HepG2 (cell line): ENCODE data around the gene GPS2. TPM values are rescaled to one million over a fixed set of nuclear protein-coding genes. Genes with fewer than 3 reads are reported as not detected.

Experiments
- CTCF ChIP-seq: sonication (generic); formaldehyde crosslinking; IDR thresholded peaks from 2 replicates; pipeline ENCODE4 v1.5.0; 2020; ENCODE audit warnings: mild to moderate bottlenecking, missing genetic modification reagents, moderate library complexity
- DBP ChIP-seq: sonication (generic); formaldehyde crosslinking; IDR thresholded peaks from 2 replicates; pipeline ENCODE4 v1.4.0; 2020; ENCODE audit warnings: missing genetic modification reagents; ENCODE audit errors: not compliant biosample characterization
- FIP1L1 ChIP-seq: fragments of 200-400 bp; formaldehyde crosslinking; IDR thresholded peaks from 2 replicates; pipeline ENCODE4 v1.6.1; 2018; ENCODE audit warnings: low read depth, mild to moderate bottlenecking, low read length, moderate library complexity, borderline replicate concordance; ENCODE audit not compliant: insufficient read depth
- FOXC1 ChIP-seq: sonication (generic); formaldehyde crosslinking; IDR thresholded peaks from 2 replicates; pipeline ENCODE4 v1.8.0; 2022; ENCODE audit warnings: mild to moderate bottlenecking, missing genetic modification reagents, borderline replicate concordance
- JUN ChIP-seq: sonication (generic); formaldehyde crosslinking; IDR thresholded peaks from 2 replicates; pipeline ENCODE4 v1.4.0; 2020; ENCODE audit warnings: mild to moderate bottlenecking, missing genetic modification reagents
- KDM1A ChIP-seq: IDR thresholded peaks from 2 replicates; pipeline ENCODE4 v1.6.1; 2016; ENCODE audit warnings: missing compliant biosample characterization
- MZF1 ChIP-seq: sonication (generic); formaldehyde crosslinking; IDR thresholded peaks from 2 replicates; pipeline ENCODE4 v1.8.1; 2023; ENCODE audit warnings: mild to moderate bottlenecking, missing genetic modification reagents, borderline replicate concordance
- NFE2L1 ChIP-seq: sonication (generic); formaldehyde crosslinking; IDR thresholded peaks from 2 replicates; pipeline ENCODE4 v1.4.0; 2020; ENCODE audit warnings: missing genetic modification reagents, mild to moderate bottlenecking, borderline replicate concordance
- NR2F1 ChIP-seq, 2 experiments: fragments of 450-650 bp in 1 of 2; formaldehyde crosslinking in 1 of 2; IDR thresholded peaks; 2 replicates each; pipeline versions ENCODE4 v1.5.0 to v1.6.1; 2016 to 2020; ENCODE audit warnings: mild to moderate bottlenecking in 1 of 2, missing compliant biosample characterization in 1 of 2, missing genetic modification reagents in 1 of 2, moderate library complexity in 1 of 2
- PRDM15 ChIP-seq: sonication (generic); formaldehyde crosslinking; IDR thresholded peaks from 2 replicates; pipeline ENCODE4 v1.4.0; 2020; ENCODE audit warnings: missing genetic modification reagents
- PRDM4 ChIP-seq: sonication (generic); formaldehyde crosslinking; IDR thresholded peaks from 2 replicates; pipeline ENCODE4 v1.9.0; 2021; ENCODE audit warnings: missing genetic modification reagents, borderline replicate concordance
- ZFP36L1 ChIP-seq: sonication (generic); formaldehyde crosslinking; IDR thresholded peaks from 2 replicates; pipeline ENCODE4 v1.8.0; 2022; ENCODE audit warnings: mild to moderate bottlenecking, missing genetic modification reagents, moderate library complexity
- ZNF136 ChIP-seq: sonication (generic); formaldehyde crosslinking; IDR thresholded peaks from 2 replicates; pipeline ENCODE4 v1.8.1; 2022; ENCODE audit warnings: low read depth, mild to moderate bottlenecking, moderate library complexity, missing genetic modification reagents
- ZNF20 ChIP-seq: sonication (generic); formaldehyde crosslinking; IDR thresholded peaks from 2 replicates; pipeline ENCODE4 v1.4.0; 2020; ENCODE audit warnings: mild to moderate bottlenecking, moderate library complexity, missing genetic modification reagents
- ZNF224 ChIP-seq: sonication (generic); formaldehyde crosslinking; IDR thresholded peaks from 2 replicates; pipeline ENCODE4 v1.5.0; 2020; ENCODE audit warnings: mild to moderate bottlenecking, missing genetic modification reagents
- ZNF280B ChIP-seq: sonication (generic); formaldehyde crosslinking; IDR thresholded peaks from 2 replicates; pipeline ENCODE4 v1.5.0; 2020; ENCODE audit warnings: missing genetic modification reagents, mild to moderate bottlenecking, borderline replicate concordance
- ZNF616 ChIP-seq: sonication (generic); formaldehyde crosslinking; IDR thresholded peaks from 2 replicates; pipeline ENCODE4 v1.5.0; 2020; ENCODE audit warnings: low read depth, mild to moderate bottlenecking, missing genetic modification reagents
- polyA plus RNA-seq, 8 experiments: library from polyadenylated mRNA; depleted of rRNA in 3 of 8; stranded (reverse) in 7 of 8; unstranded in 1 of 8; fragments of >200 nt; fragmentation: Illumina TruSeq in 4 of 8; extraction: Trizol in 4 of 8; gene quantifications; 2 replicates each; pipeline versions ENCODE4 v1.2.1 to v1.2.3, GENCODE V29; 2011 to 2016; ENCODE audit warnings: low read depth in 4 of 8, missing spikeins in 1 of 8, mixed read lengths in 1 of 8; ENCODE audit not compliant: insufficient read depth in 1 of 8
- total RNA-seq, 5 experiments: library from RNA; depleted of rRNA; stranded (reverse); fragments of >200 nt; fragmentation: Illumina TruSeq; extraction: Trizol; gene quantifications; 2 replicates each; pipeline ENCODE4 v1.2.3, GENCODE V29; 2016; ENCODE audit warnings: low read depth in 1 of 5

Gene GPS2
- total and polyA plus RNA-seq, 2 of the 13 experiments (the other 11 are each of a cell fraction or from before 2014, with no cell fraction given), result 58.0 to 59.4 TPM

GRCh38 chr17:7306911-7307685 is 8.1 kb downstream of the GPS2 start, which contains the start of gene EIF5A (continued):
- peak; percentile 89 for TF ChIP-seq PRDM15 (CRISPR knock-in tag)
- TF ChIP-seq PRDM4 (CRISPR knock-in tag), result no peak
- TF ChIP-seq ZFP36L1 (CRISPR knock-in tag), result no peak
- TF ChIP-seq NR2F1 (CRISPR knock-in tag; IDR thresholded peaks at IDR 0.05), result no peak
- TF ChIP-seq ZNF224 (CRISPR knock-in tag), result no peak
- TF ChIP-seq FIP1L1, result no peak
- no peak for TF ChIP-seq ZNF616
- TF ChIP-seq DBP (CRISPR knock-in tag), result no peak
- TF ChIP-seq MZF1, result no peak
- 0 out of 2 replicates have a peak, but pooled peaks have one; percentile 54 for TF ChIP-seq ZNF20
- no peak for TF ChIP-seq FOXC1 (CRISPR knock-in tag)
- TF ChIP-seq KDM1A (CRISPR knock-in tag), result no peak
- no peak; the same call in 1 of the 2 replicates for TF ChIP-seq ZNF280B (CRISPR knock-in tag)
- 0 out of 2 replicates have a peak, but pooled peaks have one; percentile 57 for TF ChIP-seq ZNF136 (CRISPR knock-in tag)
- no peak for TF ChIP-seq NFE2L1 (CRISPR knock-in tag)
- TF ChIP-seq JUN (CRISPR knock-in tag), result peak; percentile 36; the same call in 1 of the 2 replicates
- TF ChIP-seq CTCF, result peak; percentile 15; the same call in 1 of the 2 replicates
